Measurements from ENCODE around the gene RABGAP1L.

The RABGAP1L gene

DNA sequence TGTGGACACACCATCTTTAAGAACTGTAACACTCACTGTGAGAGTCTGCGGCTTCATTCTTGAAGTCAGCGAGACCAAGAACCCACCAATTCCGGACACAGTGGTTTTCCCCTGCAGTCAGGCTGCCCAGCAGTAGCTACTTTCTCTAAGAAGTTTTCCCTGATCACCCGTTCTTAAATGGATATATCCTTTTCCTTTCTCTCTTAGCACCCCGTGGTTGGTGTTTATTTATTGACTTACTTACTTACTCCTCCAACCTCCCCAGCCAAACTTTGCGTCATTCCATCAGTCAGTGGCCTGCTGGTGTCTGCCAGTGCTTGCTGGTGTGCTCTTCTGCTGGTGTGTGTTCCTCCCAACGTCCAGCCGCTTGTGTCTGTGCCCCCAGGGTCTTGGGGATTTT, 553.2 kb downstream of the RABGAP1L start:
- H3K4me1 ChIP-seq (ENCODE audit: insufficient read depth, insufficient read length): no peaks in the 10 kb centered on the region

DNA sequence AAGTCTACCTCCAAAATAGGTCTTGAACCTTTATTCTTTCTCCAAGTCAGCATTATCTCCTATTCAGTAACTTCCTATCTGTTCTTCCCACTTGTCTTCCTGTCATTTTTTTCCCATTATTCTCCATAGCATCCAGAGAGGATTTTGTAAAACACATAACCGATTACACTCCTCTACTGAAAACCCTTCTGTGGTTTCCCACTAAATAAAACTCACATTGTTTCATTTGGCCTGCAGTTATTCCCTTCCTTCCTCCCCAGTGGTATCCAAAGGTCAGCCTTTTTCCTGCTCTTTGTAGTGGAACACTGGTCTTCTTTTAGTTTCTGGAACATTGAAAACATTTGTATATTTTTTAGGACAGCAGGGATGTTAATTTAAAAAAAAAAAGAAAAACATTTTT, 554.5 kb downstream of the RABGAP1L start:
- Histone ChIP-seq H3K27me3 (ENCODE audit: insufficient read depth, insufficient read length) (no peaks in the 10 kb centered on the region), H3K4me3 (ENCODE audit: insufficient read length, low read depth) (no peak overlapping the region), H3K4me1 (ENCODE audit: insufficient read depth, insufficient read length) (no peaks in the 10 kb centered on the region), H3K9me3 (ENCODE audit: insufficient read depth, low read length) (peaks cover 17% of the 10 kb centered on the region; the same call in 1 of the 2 replicates), H3K9ac (ENCODE audit: insufficient read length, low read depth) (no peak overlapping the region), H3K36me3 (ENCODE audit: insufficient read depth, insufficient read length, low read length) (no peaks in the 10 kb centered on the region)
- no peak for DNase-seq (ENCODE audit: low read depth, low spot score)
- TF ChIP-seq ZNF274 (IDR thresholded peaks at IDR 0.05; ENCODE audit: low read depth, low read length): no peak
- no peak for TF ChIP-seq SUZ12 (IDR thresholded peaks at IDR 0.05; ENCODE audit: extremely low read depth, insufficient read depth, insufficient read length)
- no peak for TF ChIP-seq YY1 (IDR thresholded peaks at IDR 0.05; ENCODE audit: insufficient read depth, insufficient read length)

More for the DNA sequence above, 553.2 kb downstream of the RABGAP1L start:
- no peak for TF ChIP-seq ZNF274 (IDR thresholded peaks at IDR 0.05; ENCODE audit: low read depth, low read length)
- no peak for TF ChIP-seq YY1 (IDR thresholded peaks at IDR 0.05; ENCODE audit: insufficient read depth, insufficient read length)
- no peak for TF ChIP-seq SUZ12 (IDR thresholded peaks at IDR 0.05; ENCODE audit: extremely low read depth, insufficient read depth, insufficient read length)
- H3K4me3 ChIP-seq (ENCODE audit: insufficient read length, low read depth): no peak overlapping the region
- DNase-seq (ENCODE audit: low read depth, low spot score): no peak
- H3K27me3 ChIP-seq (ENCODE audit: insufficient read depth, insufficient read length): no peaks in the 10 kb centered on the region
- no peaks in the 10 kb centered on the region for H3K36me3 ChIP-seq (ENCODE audit: insufficient read depth, insufficient read length, low read length)
- no peak overlapping the region for H3K9ac ChIP-seq (ENCODE audit: insufficient read length, low read depth)
- H3K9me3 ChIP-seq (ENCODE audit: insufficient read depth, low read length): peaks cover 17% of the 10 kb centered on the region; the same call in 1 of the 2 replicates

DNA sequence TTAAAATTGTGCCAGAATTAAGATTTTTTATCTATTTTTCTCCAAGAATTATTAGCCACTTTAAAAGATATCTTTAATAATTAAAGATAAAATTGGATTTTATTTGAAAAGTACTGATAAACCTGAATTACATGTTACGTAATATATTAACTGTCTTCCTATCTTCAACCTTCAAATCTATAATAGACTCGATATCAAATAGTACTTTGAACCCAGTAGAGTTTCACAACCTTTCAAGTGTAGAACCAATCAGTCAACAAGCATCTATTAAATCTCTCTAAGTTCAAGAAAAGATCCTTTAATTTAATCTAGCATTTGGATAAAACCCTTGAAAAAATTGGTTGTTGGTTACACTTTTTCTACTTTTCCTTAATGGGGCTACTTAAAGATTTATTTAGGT, 559.9 kb downstream of the RABGAP1L start:
- Histone ChIP-seq H3K36me3 (ENCODE audit: insufficient read depth, insufficient read length, low read length) (no peaks in the 10 kb centered on the region), H3K27me3 (ENCODE audit: insufficient read depth, insufficient read length) (no peaks in the 10 kb centered on the region), H3K9me3 (ENCODE audit: insufficient read depth, low read length) (no peaks in the 10 kb centered on the region), H3K4me3 (ENCODE audit: insufficient read length, low read depth) (no peak overlapping the region), H3K9ac (ENCODE audit: insufficient read length, low read depth) (no peak overlapping the region), H3K4me1 (ENCODE audit: insufficient read depth, insufficient read length) (no peaks in the 10 kb centered on the region)
- DNase-seq (ENCODE audit: low read depth, low spot score): no peak
- TF ChIP-seq ZNF274 (IDR thresholded peaks at IDR 0.05; ENCODE audit: low read depth, low read length) (no peak), YY1 (IDR thresholded peaks at IDR 0.05; ENCODE audit: insufficient read depth, insufficient read length) (no peak), SUZ12 (IDR thresholded peaks at IDR 0.05; ENCODE audit: extremely low read depth, insufficient read depth, insufficient read length) (no peak)

DNA sequence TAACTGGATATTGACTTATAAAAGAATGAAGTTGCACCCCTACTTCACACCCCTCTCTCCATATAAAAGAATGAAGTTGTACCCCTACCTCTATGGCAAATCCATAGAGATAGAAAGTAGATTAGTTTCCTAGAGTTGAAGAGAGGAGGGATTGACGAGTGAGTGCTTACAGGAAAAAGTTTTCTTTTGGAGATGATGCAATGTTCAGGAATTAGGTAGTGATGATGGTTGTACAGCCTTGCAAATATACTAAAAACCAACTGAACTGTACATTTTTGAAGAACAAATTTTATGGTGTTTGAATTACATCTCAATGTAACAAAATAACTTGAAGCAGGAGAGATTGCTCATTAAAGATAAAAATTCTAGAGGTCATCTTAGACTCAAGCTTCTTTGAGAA, 561.3 kb downstream of the RABGAP1L start:
- H3K9me3 ChIP-seq (ENCODE audit: insufficient read depth, low read length): no peaks in the 10 kb centered on the region
- TF ChIP-seq YY1 (IDR thresholded peaks at IDR 0.05; ENCODE audit: insufficient read depth, insufficient read length) (no peak), ZNF274 (IDR thresholded peaks at IDR 0.05; ENCODE audit: low read depth, low read length) (no peak), SUZ12 (IDR thresholded peaks at IDR 0.05; ENCODE audit: extremely low read depth, insufficient read depth, insufficient read length) (no peak)
- no peaks in the 10 kb centered on the region for H3K27me3 ChIP-seq (ENCODE audit: insufficient read depth, insufficient read length)
- no peak overlapping the region for H3K9ac ChIP-seq (ENCODE audit: insufficient read length, low read depth)
- no peaks in the 10 kb centered on the region for H3K4me1 ChIP-seq (ENCODE audit: insufficient read depth, insufficient read length)
- no peaks in the 10 kb centered on the region for H3K36me3 ChIP-seq (ENCODE audit: insufficient read depth, insufficient read length, low read length)
- H3K4me3 ChIP-seq (ENCODE audit: insufficient read length, low read depth): no peak overlapping the region
- DNase-seq (ENCODE audit: low read depth, low spot score): no peak

DNA sequence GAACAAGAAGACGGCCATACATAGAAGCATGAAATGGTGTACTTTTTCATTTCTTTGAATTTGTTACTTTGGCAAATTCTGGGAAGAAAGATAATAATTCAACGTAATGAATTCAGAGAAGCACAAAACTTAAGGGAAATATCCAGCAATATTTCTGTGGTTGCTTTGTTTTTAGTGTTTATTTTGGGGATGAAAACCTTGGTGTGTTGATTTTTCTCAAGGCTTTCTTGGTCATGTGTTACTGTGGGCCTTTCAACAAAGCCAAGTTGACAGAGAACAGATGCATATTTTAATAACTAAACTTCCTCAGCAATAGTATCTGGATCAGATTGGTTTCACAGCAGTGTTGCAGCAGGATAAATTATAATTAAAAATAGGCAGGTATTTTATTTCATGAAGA, 561.9 kb downstream of the RABGAP1L start:
- TF ChIP-seq ZNF274 (IDR thresholded peaks at IDR 0.05; ENCODE audit: low read depth, low read length) (no peak), SUZ12 (IDR thresholded peaks at IDR 0.05; ENCODE audit: extremely low read depth, insufficient read depth, insufficient read length) (no peak), YY1 (IDR thresholded peaks at IDR 0.05; ENCODE audit: insufficient read depth, insufficient read length) (no peak)
- H3K9ac ChIP-seq (ENCODE audit: insufficient read length, low read depth): no peak overlapping the region
- no peaks in the 10 kb centered on the region for H3K9me3 ChIP-seq (ENCODE audit: insufficient read depth, low read length)
- H3K36me3 ChIP-seq (ENCODE audit: insufficient read depth, insufficient read length, low read length): no peaks in the 10 kb centered on the region
- H3K4me3 ChIP-seq (ENCODE audit: insufficient read length, low read depth): no peak overlapping the region
- DNase-seq (ENCODE audit: low read depth, low spot score): no peak
- no peaks in the 10 kb centered on the region for H3K27me3 ChIP-seq (ENCODE audit: insufficient read depth, insufficient read length)
- H3K4me1 ChIP-seq (ENCODE audit: insufficient read depth, insufficient read length): no peaks in the 10 kb centered on the region

DNA sequence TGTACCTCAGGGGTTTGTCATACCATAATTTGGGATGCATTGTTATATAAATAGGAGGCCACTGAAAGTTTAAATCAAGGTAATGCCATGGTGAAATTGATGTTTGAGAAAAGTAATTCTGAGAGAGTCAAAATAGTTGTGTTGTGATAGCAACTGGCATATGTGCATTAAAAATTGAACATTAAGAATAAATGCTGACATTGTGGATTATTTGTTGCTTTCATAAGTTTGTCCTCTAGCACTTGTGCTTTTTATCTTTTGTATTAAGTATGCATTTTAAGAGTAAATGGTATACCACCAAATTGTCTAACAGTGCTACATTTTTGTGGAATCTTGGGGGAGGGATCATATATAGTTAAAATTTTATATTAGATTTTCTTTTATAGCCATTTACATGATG, 564.5 kb downstream of the RABGAP1L start:
- Histone ChIP-seq H3K9ac (ENCODE audit: insufficient read length, low read depth) (no peak overlapping the region), H3K27me3 (ENCODE audit: insufficient read depth, insufficient read length) (no peaks in the 10 kb centered on the region), H3K4me3 (ENCODE audit: insufficient read length, low read depth) (no peak overlapping the region), H3K36me3 (ENCODE audit: insufficient read depth, insufficient read length, low read length) (no peaks in the 10 kb centered on the region), H3K4me1 (ENCODE audit: insufficient read depth, insufficient read length) (no peaks in the 10 kb centered on the region), H3K9me3 (ENCODE audit: insufficient read depth, low read length) (no peaks in the 10 kb centered on the region)
- no peak for TF ChIP-seq SUZ12 (IDR thresholded peaks at IDR 0.05; ENCODE audit: extremely low read depth, insufficient read depth, insufficient read length)
- TF ChIP-seq YY1 (IDR thresholded peaks at IDR 0.05; ENCODE audit: insufficient read depth, insufficient read length): no peak
- TF ChIP-seq ZNF274 (IDR thresholded peaks at IDR 0.05; ENCODE audit: low read depth, low read length): no peak
- no peak for DNase-seq (ENCODE audit: low read depth, low spot score)

DNA sequence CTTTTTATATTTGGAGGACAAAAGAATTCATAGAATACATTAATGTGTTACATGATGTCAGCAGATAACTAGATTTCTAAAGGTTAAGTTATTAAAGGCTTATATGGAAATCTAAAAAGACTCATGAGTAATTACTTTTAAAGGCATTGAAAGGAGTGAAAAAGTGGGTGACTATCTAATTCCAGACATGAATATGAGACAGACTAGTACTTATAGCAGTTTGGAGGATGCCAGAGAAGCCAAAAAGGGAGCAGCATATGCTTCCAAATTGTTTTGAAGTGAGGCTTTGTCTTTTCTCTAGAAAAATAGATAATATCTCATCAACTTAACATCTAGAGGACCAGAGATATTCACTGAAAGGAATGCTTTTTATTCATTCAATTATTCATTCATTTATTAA, 564.9 kb downstream of the RABGAP1L start:
- Histone ChIP-seq H3K4me3 (ENCODE audit: insufficient read length, low read depth) (no peak overlapping the region), H3K27me3 (ENCODE audit: insufficient read depth, insufficient read length) (no peaks in the 10 kb centered on the region), H3K9ac (ENCODE audit: insufficient read length, low read depth) (no peak overlapping the region), H3K9me3 (ENCODE audit: insufficient read depth, low read length) (no peaks in the 10 kb centered on the region), H3K36me3 (ENCODE audit: insufficient read depth, insufficient read length, low read length) (no peaks in the 10 kb centered on the region), H3K4me1 (ENCODE audit: insufficient read depth, insufficient read length) (no peaks in the 10 kb centered on the region)
- DNase-seq (ENCODE audit: low read depth, low spot score): no peak
- TF ChIP-seq YY1 (IDR thresholded peaks at IDR 0.05; ENCODE audit: insufficient read depth, insufficient read length): no peak
- no peak for TF ChIP-seq SUZ12 (IDR thresholded peaks at IDR 0.05; ENCODE audit: extremely low read depth, insufficient read depth, insufficient read length)
- TF ChIP-seq ZNF274 (IDR thresholded peaks at IDR 0.05; ENCODE audit: low read depth, low read length): no peak

All from NT2/D1 (cell line).